MM.1S (cell line): ENCODE results near the gene ZIM2.

Source experiments
- DNase-seq: peaks from one replicate; pipeline ENCODE4 v3.0.0-alpha.2; 2015
- H2AFZ ChIP-seq: fragments of 300-600 bp; sonication (generic); 2 replicates; pipeline ENCODE4 v1.6.0; 2016; ENCODE audit warnings: antibody characterized with exemption, low read length
- H3F3A ChIP-seq: fragments of 300-600 bp; sonication (generic); 2 replicates; pipeline ENCODE4 v1.6.1; 2016; ENCODE audit warnings: mild to moderate bottlenecking, antibody characterized with exemption, low read length, moderate library complexity, mixed read lengths; ENCODE audit not compliant: insufficient read depth
- H3K27ac ChIP-seq: fragments of 300-600 bp; sonication (generic); 2 replicates; pipeline ENCODE4 v1.5.1; 2016; ENCODE audit warnings: mild to moderate bottlenecking, low read length
- H3K27me3 ChIP-seq: fragments of 300-600 bp; sonication (generic); replicated peaks from 2 replicates; pipeline ENCODE4 v1.6.0; 2016; ENCODE audit warnings: low read length; ENCODE audit not compliant: insufficient read depth
- H3K36me3 ChIP-seq: fragments of 300-600 bp; sonication (generic); replicated peaks from 2 replicates; pipeline ENCODE4 v1.6.1; 2016; ENCODE audit warnings: mild to moderate bottlenecking, low read length, mixed read lengths; ENCODE audit not compliant: insufficient read depth
- H3K4me1 ChIP-seq: fragments of 300-600 bp; sonication (generic); 2 replicates; pipeline ENCODE4 v1.6.1; 2016; ENCODE audit warnings: low read length, mixed read lengths
- H3K4me2 ChIP-seq: fragments of 300-600 bp; sonication (generic); 2 replicates; pipeline ENCODE4 v1.6.0; 2016; ENCODE audit warnings: low read depth, low read length
- H3K4me3 ChIP-seq: fragments of 300-600 bp; sonication (generic); 2 replicates; pipeline ENCODE4 v1.5.1; 2016; ENCODE audit warnings: low read length, mixed read lengths
- H3K79me2 ChIP-seq: fragments of 300-600 bp; sonication (generic); 2 replicates; pipeline ENCODE4 v1.6.1; 2016; ENCODE audit warnings: mixed run types, low read length, mixed read lengths
- H3K9ac ChIP-seq: fragments of 300-600 bp; sonication (generic); 2 replicates; pipeline ENCODE4 v1.6.1; 2016; ENCODE audit warnings: low read length, mixed read lengths
- H3K9me2 ChIP-seq: fragments of 300-600 bp; sonication (generic); replicated peaks from 2 replicates; pipeline ENCODE4 v1.6.1; 2016; ENCODE audit warnings: mild to moderate bottlenecking, low read length, mixed read lengths; ENCODE audit not compliant: insufficient read depth
- H3K9me3 ChIP-seq: fragments of 300-600 bp; sonication (generic); replicated peaks from 2 replicates; pipeline ENCODE4 v1.6.1; 2016; ENCODE audit warnings: mild to moderate bottlenecking, low read length, mixed read lengths; ENCODE audit not compliant: insufficient read depth
- H4K20me1 ChIP-seq: fragments of 300-600 bp; sonication (generic); 2 replicates; pipeline ENCODE4 v1.6.1; 2016; ENCODE audit warnings: mild to moderate bottlenecking, low read length, moderate library complexity, mixed read lengths; ENCODE audit not compliant: insufficient read depth
- EZH2 ChIP-seq: fragments of 300-600 bp; sonication (generic); optimal IDR thresholded peaks from 2 replicates; pipeline ENCODE3; 2017; ENCODE audit warnings: low read depth, mild to moderate bottlenecking, antibody characterized with exemption, low read length, mixed read lengths
- EZH2phosphoT487 ChIP-seq: fragments of 300-600 bp; sonication (generic); IDR thresholded peaks from 2 replicates; pipeline ENCODE4 v1.6.1; 2018; ENCODE audit warnings: antibody characterized with exemption, low read length
- TF ChIP-seq, protein P1 (sequence below): fragments of 300-600 bp; sonication (generic); IDR thresholded peaks from 2 replicates; pipeline ENCODE4 v1.5.1; 2016; ENCODE audit warnings: antibody characterized with exemption, low read length, mixed read lengths

Gene ZIM2

DNA sequence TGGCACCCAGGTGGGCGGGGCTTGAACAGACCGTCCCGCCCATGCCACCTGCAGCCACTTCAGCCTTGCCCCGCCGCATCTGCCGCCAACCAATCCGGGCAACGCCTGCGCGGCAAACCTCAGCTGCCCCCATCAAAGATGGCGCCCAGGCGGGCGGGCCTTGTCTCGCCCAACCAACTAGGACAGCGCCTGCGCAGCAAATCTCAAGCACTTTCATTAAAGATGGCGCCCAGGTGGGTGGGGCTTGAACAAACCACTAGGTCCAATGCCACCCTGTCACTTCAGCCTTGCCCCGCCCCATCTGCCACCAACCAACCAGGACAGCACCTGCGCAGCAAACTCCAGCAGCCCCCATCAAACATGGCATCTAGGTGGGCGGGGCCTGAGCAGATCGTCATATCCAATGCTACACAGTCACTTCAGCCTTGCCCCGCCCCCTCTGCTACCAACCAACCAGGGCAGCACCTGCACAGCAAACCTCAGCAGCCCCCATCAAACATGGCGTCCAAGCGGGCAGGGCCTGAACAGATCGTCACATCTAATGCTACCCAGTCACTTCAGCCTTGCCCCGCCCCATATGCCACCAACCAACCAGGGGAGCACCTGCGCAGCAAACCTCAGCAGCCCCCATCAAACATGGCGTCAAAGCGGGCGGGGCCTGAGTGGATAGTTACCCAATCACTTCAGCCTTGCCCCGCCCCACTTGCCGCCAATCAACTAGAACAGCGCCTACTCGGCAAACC, 1.4 kb downstream of the ZIM2 start:
- Histone ChIP-seq H3F3A (no peaks in the 10 kb centered on the region), H2AFZ (no peak overlapping the region), H3K36me3 (no peaks in the 10 kb centered on the region), H3K4me1 (no peaks in the 10 kb centered on the region), H4K20me1 (no peaks in the 10 kb centered on the region), H3K4me3 (no peak overlapping the region), H3K9ac (no peak overlapping the region), H3K9me2 (no peaks in the 10 kb centered on the region), H3K4me2 (no peak overlapping the region), H3K79me2 (no peaks in the 10 kb centered on the region), H3K9me3 (no peaks in the 10 kb centered on the region), H3K27me3 (no peaks in the 10 kb centered on the region), H3K27ac (no peak overlapping the region)
- DNase-seq, result no peak
- no peak for TF ChIP-seq EZH2phosphoT487
- TF ChIP-seq, protein P1, sequence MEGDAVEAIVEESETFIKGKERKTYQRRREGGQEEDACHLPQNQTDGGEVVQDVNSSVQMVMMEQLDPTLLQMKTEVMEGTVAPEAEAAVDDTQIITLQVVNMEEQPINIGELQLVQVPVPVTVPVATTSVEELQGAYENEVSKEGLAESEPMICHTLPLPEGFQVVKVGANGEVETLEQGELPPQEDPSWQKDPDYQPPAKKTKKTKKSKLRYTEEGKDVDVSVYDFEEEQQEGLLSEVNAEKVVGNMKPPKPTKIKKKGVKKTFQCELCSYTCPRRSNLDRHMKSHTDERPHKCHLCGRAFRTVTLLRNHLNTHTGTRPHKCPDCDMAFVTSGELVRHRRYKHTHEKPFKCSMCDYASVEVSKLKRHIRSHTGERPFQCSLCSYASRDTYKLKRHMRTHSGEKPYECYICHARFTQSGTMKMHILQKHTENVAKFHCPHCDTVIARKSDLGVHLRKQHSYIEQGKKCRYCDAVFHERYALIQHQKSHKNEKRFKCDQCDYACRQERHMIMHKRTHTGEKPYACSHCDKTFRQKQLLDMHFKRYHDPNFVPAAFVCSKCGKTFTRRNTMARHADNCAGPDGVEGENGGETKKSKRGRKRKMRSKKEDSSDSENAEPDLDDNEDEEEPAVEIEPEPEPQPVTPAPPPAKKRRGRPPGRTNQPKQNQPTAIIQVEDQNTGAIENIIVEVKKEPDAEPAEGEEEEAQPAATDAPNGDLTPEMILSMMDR, result no peak
- no peak for TF ChIP-seq EZH2

DNA sequence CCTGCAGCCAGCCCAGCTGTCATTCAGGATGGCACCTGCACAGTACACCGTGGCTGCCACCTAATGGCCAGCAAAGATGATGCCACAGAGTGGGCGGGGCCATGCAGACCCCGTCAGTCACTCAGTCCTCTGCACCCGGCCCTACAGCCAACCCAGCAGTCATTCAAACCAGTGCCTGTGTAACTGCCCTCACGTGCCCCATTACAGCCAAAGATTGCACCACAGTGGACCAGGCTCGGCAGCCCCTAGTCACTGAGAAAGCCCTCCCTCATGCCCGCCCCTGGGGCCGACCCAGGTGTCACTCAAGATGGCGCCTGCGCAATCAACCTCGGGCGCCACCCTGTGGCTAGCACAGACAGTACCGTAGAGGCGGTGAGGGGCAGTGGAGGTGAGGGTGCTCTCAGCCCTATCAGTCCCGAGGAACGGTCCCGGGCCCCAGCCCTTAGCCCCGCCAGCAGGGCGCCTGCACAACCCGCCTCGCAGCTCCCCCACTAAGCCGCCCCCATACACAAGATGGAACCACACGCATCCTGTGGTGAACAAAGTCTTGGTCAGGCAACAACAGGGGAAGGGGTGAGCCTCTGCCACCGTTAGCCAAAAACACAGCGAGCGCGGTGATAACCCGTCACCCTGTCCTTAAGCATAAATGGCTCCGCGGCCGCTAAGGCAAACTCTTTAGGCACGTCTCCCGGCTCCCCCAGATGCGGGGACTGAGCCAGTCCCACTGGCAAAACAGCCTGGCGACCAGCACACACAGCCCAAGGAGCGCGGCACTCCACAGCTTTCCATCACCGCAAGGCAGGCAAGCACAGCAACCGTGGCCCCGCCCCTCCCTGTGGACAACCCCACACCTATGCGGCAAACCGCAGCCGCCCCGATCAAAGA, 2.3 kb downstream of the ZIM2 start:
- Histone ChIP-seq H3F3A (no peaks in the 10 kb centered on the region), H3K4me1 (no peaks in the 10 kb centered on the region), H3K4me2 (no peak overlapping the region), H4K20me1 (no peaks in the 10 kb centered on the region), H3K27me3 (no peaks in the 10 kb centered on the region), H3K9me2 (no peaks in the 10 kb centered on the region), H3K36me3 (no peaks in the 10 kb centered on the region), H3K9ac (no peak overlapping the region), H3K27ac (no peak overlapping the region), H3K4me3 (no peak overlapping the region), H3K9me3 (no peaks in the 10 kb centered on the region), H3K79me2 (no peaks in the 10 kb centered on the region), H2AFZ (no peak overlapping the region)
- TF ChIP-seq EZH2 (no peak), EZH2phosphoT487 (no peak)
- TF ChIP-seq, protein P1, result no peak
- no peak for DNase-seq

DNA sequence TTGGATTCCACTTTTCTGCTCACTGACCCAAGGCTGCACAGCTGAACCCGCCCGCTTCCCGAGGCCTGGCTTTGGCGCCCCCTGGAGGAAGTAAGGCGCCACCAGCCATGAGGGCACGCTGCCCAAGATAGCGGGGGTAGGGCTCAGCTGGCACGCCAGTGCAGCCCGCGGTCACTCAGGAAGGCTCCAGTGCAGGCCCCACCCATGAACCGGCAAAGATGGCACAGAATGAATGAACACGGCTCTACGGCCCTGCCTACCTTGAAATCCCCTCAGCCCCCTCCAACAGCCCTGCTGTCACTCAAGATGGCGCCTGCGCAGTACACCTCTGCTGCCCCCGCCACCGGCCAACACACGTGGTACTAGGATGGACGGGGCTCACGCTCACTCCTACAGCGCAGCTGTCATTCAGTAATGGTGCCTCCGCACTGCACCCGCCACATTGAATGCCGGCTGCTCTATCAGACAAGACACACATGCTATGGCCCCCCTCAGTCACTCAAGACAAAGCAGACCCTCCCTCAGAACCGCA, 3.0 kb downstream of the ZIM2 start:
- Histone ChIP-seq H2AFZ (no peak overlapping the region), H3K9ac (no peak overlapping the region), H3F3A (no peaks in the 10 kb centered on the region), H3K27ac (no peak overlapping the region), H3K27me3 (no peaks in the 10 kb centered on the region), H3K4me1 (no peaks in the 10 kb centered on the region), H3K36me3 (no peaks in the 10 kb centered on the region), H3K9me3 (no peaks in the 10 kb centered on the region), H3K4me2 (no peak overlapping the region), H3K9me2 (no peaks in the 10 kb centered on the region), H4K20me1 (no peaks in the 10 kb centered on the region), H3K79me2 (no peaks in the 10 kb centered on the region), H3K4me3 (no peak overlapping the region)
- TF ChIP-seq, protein P1, result no peak
- no peak for DNase-seq
